ENCODE results near the gene MAP3K7.

Gene MAP3K7

DNA sequence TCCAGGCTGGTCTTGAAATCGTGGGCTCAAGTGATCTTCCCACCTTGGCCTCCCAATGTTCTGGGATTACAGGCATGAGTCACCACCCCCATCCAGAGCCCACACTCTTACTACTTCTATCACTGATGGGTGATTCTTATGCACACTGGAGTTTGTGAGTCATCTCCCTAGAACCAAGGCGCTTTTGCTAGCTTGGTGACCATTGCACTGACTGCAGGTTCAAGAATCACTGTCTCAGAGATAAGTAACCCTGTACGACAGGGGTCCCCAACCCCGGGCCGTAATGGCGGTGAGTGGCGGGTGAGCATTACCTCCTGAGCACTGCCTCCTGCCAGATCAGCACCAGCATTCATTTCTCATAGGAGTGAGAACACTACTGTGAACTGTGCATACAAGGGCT, 118.8 kb downstream of the MAP3K7 start:
- FAIRE-seq (no peak), DNase-seq (ENCODE audit: insufficient read length, low spot score) (no peak)
- TF ChIP-seq, protein P1, sequence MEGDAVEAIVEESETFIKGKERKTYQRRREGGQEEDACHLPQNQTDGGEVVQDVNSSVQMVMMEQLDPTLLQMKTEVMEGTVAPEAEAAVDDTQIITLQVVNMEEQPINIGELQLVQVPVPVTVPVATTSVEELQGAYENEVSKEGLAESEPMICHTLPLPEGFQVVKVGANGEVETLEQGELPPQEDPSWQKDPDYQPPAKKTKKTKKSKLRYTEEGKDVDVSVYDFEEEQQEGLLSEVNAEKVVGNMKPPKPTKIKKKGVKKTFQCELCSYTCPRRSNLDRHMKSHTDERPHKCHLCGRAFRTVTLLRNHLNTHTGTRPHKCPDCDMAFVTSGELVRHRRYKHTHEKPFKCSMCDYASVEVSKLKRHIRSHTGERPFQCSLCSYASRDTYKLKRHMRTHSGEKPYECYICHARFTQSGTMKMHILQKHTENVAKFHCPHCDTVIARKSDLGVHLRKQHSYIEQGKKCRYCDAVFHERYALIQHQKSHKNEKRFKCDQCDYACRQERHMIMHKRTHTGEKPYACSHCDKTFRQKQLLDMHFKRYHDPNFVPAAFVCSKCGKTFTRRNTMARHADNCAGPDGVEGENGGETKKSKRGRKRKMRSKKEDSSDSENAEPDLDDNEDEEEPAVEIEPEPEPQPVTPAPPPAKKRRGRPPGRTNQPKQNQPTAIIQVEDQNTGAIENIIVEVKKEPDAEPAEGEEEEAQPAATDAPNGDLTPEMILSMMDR (IDR thresholded peaks at IDR 0.05; ENCODE audit: insufficient read depth, missing control alignments): no peak

DNA sequence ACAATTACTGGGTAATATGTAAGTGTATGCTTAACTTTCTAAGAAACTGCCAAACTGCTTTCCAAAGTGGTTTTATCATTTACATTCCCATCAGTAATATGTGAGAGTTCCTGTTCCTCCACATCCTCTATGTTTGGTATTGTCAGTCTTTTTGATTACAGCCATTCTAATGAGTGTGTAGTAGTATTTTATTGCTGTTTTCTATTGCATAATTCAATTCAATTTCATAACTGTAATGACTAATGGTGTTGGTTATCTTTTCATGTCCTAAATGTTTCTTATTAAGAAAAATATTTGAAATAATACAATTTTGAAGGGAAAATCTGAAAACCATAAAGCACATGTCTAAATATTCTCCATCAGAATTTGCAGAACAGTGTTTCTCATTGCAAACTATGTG, 119.3 kb downstream of the MAP3K7 start:
- peak; percentile 73 for FAIRE-seq
- TF ChIP-seq, protein P1 (IDR thresholded peaks at IDR 0.05; ENCODE audit: insufficient read depth, missing control alignments): no peak
- no peak for DNase-seq (ENCODE audit: insufficient read length, low spot score)

DNA sequence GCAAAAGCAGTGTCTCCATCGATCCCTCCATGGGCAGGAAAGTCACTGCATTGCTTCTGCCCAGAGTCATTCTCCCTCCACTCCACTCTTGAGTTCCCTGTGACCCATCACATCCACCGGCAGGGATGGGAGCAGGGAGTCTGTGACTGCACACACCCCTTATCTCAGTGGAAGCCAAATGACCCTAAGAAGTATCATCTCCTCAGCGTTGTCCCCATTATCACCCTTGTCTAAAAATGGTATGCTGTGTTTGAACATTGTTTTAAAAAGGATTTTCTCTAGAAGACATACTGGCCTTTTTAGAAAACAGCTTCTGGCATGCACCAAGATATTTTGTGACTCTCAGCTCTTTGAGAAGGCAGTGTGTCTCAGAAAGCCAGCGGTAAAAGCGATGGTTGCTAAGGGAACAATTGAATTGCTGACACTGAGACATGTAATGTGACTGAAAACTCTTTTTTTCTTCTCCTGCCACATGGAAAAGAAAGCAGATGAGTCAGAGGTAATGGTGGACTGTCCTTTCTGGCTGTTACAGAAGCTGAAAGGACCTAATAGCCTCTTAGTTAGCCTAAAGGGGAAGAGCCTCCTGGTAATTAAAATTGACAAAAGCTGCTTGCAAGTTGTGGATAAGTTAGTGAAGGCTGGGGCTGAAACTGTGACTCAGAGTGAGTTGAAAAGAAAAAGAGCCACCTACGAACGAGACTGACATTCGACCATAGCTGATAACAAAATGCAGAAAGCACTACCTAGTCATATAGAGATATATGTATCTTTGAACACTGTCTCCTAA, 120.5 kb downstream of the MAP3K7 start:
- DNase-seq (ENCODE audit: insufficient read length, low spot score) (no peak), FAIRE-seq (no peak)
- TF ChIP-seq, protein P1 (IDR thresholded peaks at IDR 0.05; ENCODE audit: insufficient read depth, missing control alignments): no peak

DNA sequence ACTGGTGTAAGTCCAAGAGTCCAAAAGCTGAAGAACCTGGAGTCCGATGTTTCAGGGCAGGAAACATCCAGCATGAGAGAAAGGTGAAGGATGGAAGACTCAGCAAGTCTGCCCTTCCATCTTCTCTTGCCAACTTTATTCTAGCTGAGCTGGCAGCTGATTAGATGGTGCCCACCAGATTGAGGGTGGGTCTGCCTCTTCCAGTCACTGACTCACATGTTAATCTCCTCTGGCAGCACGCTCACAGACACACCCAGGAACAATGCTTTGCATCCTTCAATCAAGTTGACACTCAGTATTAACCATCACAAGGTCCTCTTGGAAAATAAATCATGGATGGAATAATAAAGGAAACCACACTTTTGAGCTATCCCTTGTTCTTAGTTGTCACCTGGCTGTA, 121.2 kb downstream of the MAP3K7 start:
- DNase-seq (ENCODE audit: insufficient read length, low spot score): no peak
- no peak for FAIRE-seq
- TF ChIP-seq, protein P1 (IDR thresholded peaks at IDR 0.05; ENCODE audit: insufficient read depth, missing control alignments): no peak

DNA sequence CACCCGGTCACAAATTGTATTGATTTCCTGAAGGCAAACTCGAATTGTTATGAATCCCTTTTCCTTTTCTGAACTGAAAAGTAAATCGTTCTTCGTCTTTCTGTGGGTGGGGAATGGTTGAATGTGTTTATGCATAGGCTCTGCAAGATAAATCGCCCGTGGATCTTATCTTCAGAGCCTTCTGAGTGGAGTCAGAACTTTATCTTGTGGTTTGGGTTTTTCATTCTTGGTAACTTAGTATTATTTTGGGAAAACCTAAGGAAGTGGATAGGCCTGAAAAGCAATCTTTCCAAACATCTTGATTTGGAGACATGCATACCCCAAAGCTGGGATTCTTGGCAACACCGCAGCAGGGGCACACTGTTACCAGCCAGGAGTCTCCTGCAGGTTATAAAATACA, 122.4 kb downstream of the MAP3K7 start:
- TF ChIP-seq, protein P1 (IDR thresholded peaks at IDR 0.05; ENCODE audit: insufficient read depth, missing control alignments): no peak
- DNase-seq (ENCODE audit: insufficient read length, low spot score): no peak

DNA sequence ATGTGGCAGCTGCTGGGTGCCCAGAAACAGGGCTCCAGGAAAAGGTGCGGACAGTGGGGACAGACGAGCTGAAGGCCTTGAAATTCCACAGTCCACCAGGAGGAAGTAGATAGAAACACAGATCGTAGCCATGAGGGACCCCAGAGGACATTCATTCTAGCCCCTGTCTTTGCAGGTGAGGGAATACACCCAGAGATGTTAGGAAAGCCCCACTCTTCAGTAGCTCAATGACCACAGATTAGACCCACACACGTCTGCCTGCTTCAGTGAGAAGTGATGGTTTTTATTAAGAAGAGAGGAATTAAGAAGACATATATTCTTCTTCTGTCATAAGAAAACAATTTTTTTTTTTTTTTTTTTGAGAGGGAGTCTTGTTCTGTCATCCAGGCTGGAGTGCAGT, 123.0 kb downstream of the MAP3K7 start:
- FAIRE-seq (no peak), DNase-seq (ENCODE audit: insufficient read length, low spot score) (no peak)
- TF ChIP-seq, protein P1 (IDR thresholded peaks at IDR 0.05; ENCODE audit: insufficient read depth, missing control alignments): no peak

More for the DNA sequence above, 122.4 kb downstream of the MAP3K7 start:
- FAIRE-seq: no peak
